HEK293T (cell line): ENCODE data around the gene INSYN1.

Source experiments
- BHLHE40 ChIP-seq: fragments of 450-650 bp; IDR thresholded peaks from 2 replicates; pipeline ENCODE4 v1.6.1; 2016; ENCODE audit warnings: mild to moderate bottlenecking, moderate library complexity, borderline replicate concordance
- CTBP1 ChIP-seq: fragments of 450-650 bp; IDR thresholded peaks from 2 replicates; pipeline ENCODE4 v1.6.1; 2016; ENCODE audit warnings: borderline replicate concordance
- ELF4 ChIP-seq: fragments of 450-650 bp; IDR thresholded peaks from 2 replicates; pipeline ENCODE4 v1.6.1; 2017; ENCODE audit warnings: antibody characterized with exemption
- FOXA1 ChIP-seq: fragments of 450-650 bp; IDR thresholded peaks from 2 replicates; pipeline ENCODE4 v1.6.1; 2016; ENCODE audit warnings: mild to moderate bottlenecking
- FOXK2 ChIP-seq: fragments of 450-650 bp; IDR thresholded peaks from 2 replicates; pipeline ENCODE4 v1.6.1; 2016; ENCODE audit warnings: mild to moderate bottlenecking
- FOXM1 ChIP-seq: fragments of 450-650 bp; IDR thresholded peaks from 2 replicates; pipeline ENCODE4 v1.6.1; 2017; ENCODE audit warnings: mild to moderate bottlenecking, borderline replicate concordance
- HDGF ChIP-seq: fragments of 450-650 bp; IDR thresholded peaks from 2 replicates; pipeline ENCODE4 v1.6.1; 2017; ENCODE audit warnings: antibody characterized with exemption, borderline replicate concordance
- SP1 ChIP-seq: fragments of 450-650 bp; IDR thresholded peaks from 2 replicates; pipeline ENCODE4 v1.6.1; 2017
- SUZ12 ChIP-seq: fragments of 450-650 bp; IDR thresholded peaks from 2 replicates; pipeline ENCODE4 v1.6.1; 2016; ENCODE audit warnings: mild to moderate bottlenecking
- ZNF384 ChIP-seq: fragments of 450-650 bp; IDR thresholded peaks from 2 replicates; pipeline ENCODE4 v1.6.1; 2016
- TF ChIP-seq, protein P1 (sequence below): fragments of 450-650 bp; IDR thresholded peaks from 2 replicates; pipeline ENCODE4 v1.6.1; 2016

DNA sequence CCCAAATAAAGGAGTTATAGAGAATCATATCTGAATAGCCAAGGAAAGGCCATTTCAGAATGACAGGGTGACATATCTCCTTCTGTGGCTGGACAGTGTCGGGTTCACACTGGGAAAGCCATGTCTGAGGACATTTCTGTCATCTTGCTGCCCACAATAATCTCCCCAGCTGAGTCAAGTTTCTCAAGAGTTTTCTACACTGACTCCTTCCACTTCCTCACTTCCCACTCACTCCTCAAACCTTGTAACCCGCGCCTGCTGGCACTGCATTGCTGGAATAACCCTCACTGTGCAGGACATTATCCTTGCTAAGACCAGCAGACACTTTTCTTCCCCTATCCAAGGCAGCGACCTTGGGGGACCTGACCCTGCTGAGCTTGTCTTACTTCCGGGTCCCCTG, 5.3 kb upstream of the INSYN1 start:
- TF ChIP-seq SP1 (no peak), FOXM1 (no peak), BHLHE40 (no peak), SUZ12 (no peak), CTBP1 (no peak), HDGF (no peak), FOXA1 (no peak), ZNF384 (no peak), FOXK2 (no peak), ELF4 (no peak)
- TF ChIP-seq, protein P1, sequence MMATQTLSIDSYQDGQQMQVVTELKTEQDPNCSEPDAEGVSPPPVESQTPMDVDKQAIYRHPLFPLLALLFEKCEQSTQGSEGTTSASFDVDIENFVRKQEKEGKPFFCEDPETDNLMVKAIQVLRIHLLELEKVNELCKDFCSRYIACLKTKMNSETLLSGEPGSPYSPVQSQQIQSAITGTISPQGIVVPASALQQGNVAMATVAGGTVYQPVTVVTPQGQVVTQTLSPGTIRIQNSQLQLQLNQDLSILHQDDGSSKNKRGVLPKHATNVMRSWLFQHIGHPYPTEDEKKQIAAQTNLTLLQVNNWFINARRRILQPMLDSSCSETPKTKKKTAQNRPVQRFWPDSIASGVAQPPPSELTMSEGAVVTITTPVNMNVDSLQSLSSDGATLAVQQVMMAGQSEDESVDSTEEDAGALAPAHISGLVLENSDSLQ: no peak
